MM.1S (cell line): ENCODE results near the gene ZNF219.

Experiments used
- DNase-seq: peaks from one replicate; pipeline ENCODE4 v3.0.0-alpha.2; 2015
- H2AFZ ChIP-seq: fragments of 300-600 bp; sonication (generic); 2 replicates; pipeline ENCODE4 v1.6.0; 2016; ENCODE audit warnings: antibody characterized with exemption, low read length
- H3F3A ChIP-seq: fragments of 300-600 bp; sonication (generic); 2 replicates; pipeline ENCODE4 v1.6.1; 2016; ENCODE audit warnings: mild to moderate bottlenecking, antibody characterized with exemption, low read length, moderate library complexity, mixed read lengths; ENCODE audit not compliant: insufficient read depth
- H3K27ac ChIP-seq: fragments of 300-600 bp; sonication (generic); 2 replicates; pipeline ENCODE4 v1.5.1; 2016; ENCODE audit warnings: mild to moderate bottlenecking, low read length
- H3K27me3 ChIP-seq: fragments of 300-600 bp; sonication (generic); replicated peaks from 2 replicates; pipeline ENCODE4 v1.6.0; 2016; ENCODE audit warnings: low read length; ENCODE audit not compliant: insufficient read depth
- H3K36me3 ChIP-seq: fragments of 300-600 bp; sonication (generic); replicated peaks from 2 replicates; pipeline ENCODE4 v1.6.1; 2016; ENCODE audit warnings: mild to moderate bottlenecking, low read length, mixed read lengths; ENCODE audit not compliant: insufficient read depth
- H3K4me1 ChIP-seq: fragments of 300-600 bp; sonication (generic); 2 replicates; pipeline ENCODE4 v1.6.1; 2016; ENCODE audit warnings: low read length, mixed read lengths
- H3K4me2 ChIP-seq: fragments of 300-600 bp; sonication (generic); 2 replicates; pipeline ENCODE4 v1.6.0; 2016; ENCODE audit warnings: low read depth, low read length
- H3K4me3 ChIP-seq: fragments of 300-600 bp; sonication (generic); 2 replicates; pipeline ENCODE4 v1.5.1; 2016; ENCODE audit warnings: low read length, mixed read lengths
- H3K79me2 ChIP-seq: fragments of 300-600 bp; sonication (generic); 2 replicates; pipeline ENCODE4 v1.6.1; 2016; ENCODE audit warnings: mixed run types, low read length, mixed read lengths
- H3K9ac ChIP-seq: fragments of 300-600 bp; sonication (generic); 2 replicates; pipeline ENCODE4 v1.6.1; 2016; ENCODE audit warnings: low read length, mixed read lengths
- H3K9me2 ChIP-seq: fragments of 300-600 bp; sonication (generic); replicated peaks from 2 replicates; pipeline ENCODE4 v1.6.1; 2016; ENCODE audit warnings: mild to moderate bottlenecking, low read length, mixed read lengths; ENCODE audit not compliant: insufficient read depth
- H3K9me3 ChIP-seq: fragments of 300-600 bp; sonication (generic); replicated peaks from 2 replicates; pipeline ENCODE4 v1.6.1; 2016; ENCODE audit warnings: mild to moderate bottlenecking, low read length, mixed read lengths; ENCODE audit not compliant: insufficient read depth
- H4K20me1 ChIP-seq: fragments of 300-600 bp; sonication (generic); 2 replicates; pipeline ENCODE4 v1.6.1; 2016; ENCODE audit warnings: mild to moderate bottlenecking, low read length, moderate library complexity, mixed read lengths; ENCODE audit not compliant: insufficient read depth
- EZH2 ChIP-seq: fragments of 300-600 bp; sonication (generic); optimal IDR thresholded peaks from 2 replicates; pipeline ENCODE3; 2017; ENCODE audit warnings: low read depth, mild to moderate bottlenecking, antibody characterized with exemption, low read length, mixed read lengths
- EZH2phosphoT487 ChIP-seq: fragments of 300-600 bp; sonication (generic); IDR thresholded peaks from 2 replicates; pipeline ENCODE4 v1.6.1; 2018; ENCODE audit warnings: antibody characterized with exemption, low read length
- TF ChIP-seq, protein P1 (sequence below): fragments of 300-600 bp; sonication (generic); IDR thresholded peaks from 2 replicates; pipeline ENCODE4 v1.5.1; 2016; ENCODE audit warnings: antibody characterized with exemption, low read length, mixed read lengths

Gene ZNF219

GRCh38 chr14:21072781-21073339 lies 25.6 kb downstream of the ZNF219 start:
- Histone ChIP-seq H3K4me2 (no peak overlapping the region), H3K27ac (no peak overlapping the region), H3F3A (peaks cover 6% of the 10 kb centered on the region; the same call in 1 of the 2 replicates), H3K79me2 (no peaks in the 10 kb centered on the region), H3K9ac (no peak overlapping the region), H3K4me3 (no peak overlapping the region), H3K9me3 (no peaks in the 10 kb centered on the region), H3K27me3 (peaks cover 11% of the 10 kb centered on the region), H3K9me2 (no peaks in the 10 kb centered on the region), H3K4me1 (no peaks in the 10 kb centered on the region), H4K20me1 (no peaks in the 10 kb centered on the region), H3K36me3 (no peaks in the 10 kb centered on the region), H2AFZ (no peak overlapping the region)
- no peak for DNase-seq
- no peak for TF ChIP-seq EZH2phosphoT487
- TF ChIP-seq EZH2, result no peak
- TF ChIP-seq, protein P1, sequence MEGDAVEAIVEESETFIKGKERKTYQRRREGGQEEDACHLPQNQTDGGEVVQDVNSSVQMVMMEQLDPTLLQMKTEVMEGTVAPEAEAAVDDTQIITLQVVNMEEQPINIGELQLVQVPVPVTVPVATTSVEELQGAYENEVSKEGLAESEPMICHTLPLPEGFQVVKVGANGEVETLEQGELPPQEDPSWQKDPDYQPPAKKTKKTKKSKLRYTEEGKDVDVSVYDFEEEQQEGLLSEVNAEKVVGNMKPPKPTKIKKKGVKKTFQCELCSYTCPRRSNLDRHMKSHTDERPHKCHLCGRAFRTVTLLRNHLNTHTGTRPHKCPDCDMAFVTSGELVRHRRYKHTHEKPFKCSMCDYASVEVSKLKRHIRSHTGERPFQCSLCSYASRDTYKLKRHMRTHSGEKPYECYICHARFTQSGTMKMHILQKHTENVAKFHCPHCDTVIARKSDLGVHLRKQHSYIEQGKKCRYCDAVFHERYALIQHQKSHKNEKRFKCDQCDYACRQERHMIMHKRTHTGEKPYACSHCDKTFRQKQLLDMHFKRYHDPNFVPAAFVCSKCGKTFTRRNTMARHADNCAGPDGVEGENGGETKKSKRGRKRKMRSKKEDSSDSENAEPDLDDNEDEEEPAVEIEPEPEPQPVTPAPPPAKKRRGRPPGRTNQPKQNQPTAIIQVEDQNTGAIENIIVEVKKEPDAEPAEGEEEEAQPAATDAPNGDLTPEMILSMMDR, result no peak

DNA sequence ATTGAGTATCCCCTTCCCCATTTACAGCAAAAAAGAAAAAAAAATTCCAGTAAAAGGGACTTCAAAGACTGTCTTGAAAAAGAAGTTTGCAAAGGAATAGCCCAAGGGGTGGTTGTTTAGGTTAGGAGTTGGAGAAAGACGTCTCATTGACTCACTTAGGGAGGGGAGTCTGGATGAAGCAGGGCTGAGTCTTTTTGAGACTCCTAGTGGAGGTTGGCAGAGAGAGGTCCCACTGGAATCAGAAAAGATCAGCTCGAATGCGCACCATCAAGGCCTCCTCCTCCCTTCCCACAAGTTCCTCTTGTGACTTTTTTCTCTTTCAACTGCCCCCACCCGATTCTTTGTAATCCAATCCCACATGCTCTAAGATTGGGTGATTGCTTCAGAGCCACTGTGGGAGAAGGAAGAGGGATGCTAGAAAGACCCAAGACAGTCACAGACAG lies 26.4 kb downstream of the ZNF219 start:
- no peaks in the 10 kb centered on the region for H3K9me2 ChIP-seq
- peaks cover 6% of the 10 kb centered on the region; the same call in 1 of the 2 replicates for H3F3A ChIP-seq
- H2AFZ ChIP-seq, result peak overlapping the region; percentile 56; the same call in 1 of the 2 replicates
- no peaks in the 10 kb centered on the region for H3K4me1 ChIP-seq
- H3K4me3 ChIP-seq, result peak overlapping the region; percentile 75
- H3K27ac ChIP-seq, result peak overlapping the region; percentile 18; the same call in 1 of the 2 replicates
- H3K4me2 ChIP-seq, result peak overlapping the region; percentile 95
- no peaks in the 10 kb centered on the region for H4K20me1 ChIP-seq
- no peak for DNase-seq
- peaks cover 11% of the 10 kb centered on the region for H3K27me3 ChIP-seq
- 0 out of 2 replicates have a peak overlapping the region, but pooled peaks have one; percentile 33 for H3K9ac ChIP-seq
- no peaks in the 10 kb centered on the region for H3K9me3 ChIP-seq
- no peaks in the 10 kb centered on the region for H3K36me3 ChIP-seq
- TF ChIP-seq, protein P1, result no peak
- TF ChIP-seq EZH2phosphoT487, result no peak
- no peak for TF ChIP-seq EZH2
- no peaks in the 10 kb centered on the region for H3K79me2 ChIP-seq

GRCh38 chr14:21071225-21072030 lies 27.0 kb downstream of the ZNF219 start:
- H3K9ac ChIP-seq, result peak overlapping the region; percentile 33; the same call in 1 of the 2 replicates
- no peaks in the 10 kb centered on the region for H3K4me1 ChIP-seq
- H3K9me3 ChIP-seq, result no peaks in the 10 kb centered on the region
- H4K20me1 ChIP-seq, result no peaks in the 10 kb centered on the region
- H3K4me3 ChIP-seq, result peak overlapping the region; percentile 75
- H3K79me2 ChIP-seq, result no peaks in the 10 kb centered on the region
- no peaks in the 10 kb centered on the region for H3K36me3 ChIP-seq
- peaks cover 6% of the 10 kb centered on the region; the same call in 1 of the 2 replicates for H3F3A ChIP-seq
- peak overlapping the region; percentile 56 for H2AFZ ChIP-seq
- TF ChIP-seq, protein P1, result no peak
- TF ChIP-seq EZH2 (no peak), EZH2phosphoT487 (no peak)
- peak overlapping the region; percentile 95 for H3K4me2 ChIP-seq
- peak; percentile 69 for DNase-seq
- H3K27me3 ChIP-seq, result peaks cover 11% of the 10 kb centered on the region
- H3K9me2 ChIP-seq, result no peaks in the 10 kb centered on the region
- peak overlapping the region; percentile 32; the same call in 1 of the 2 replicates for H3K27ac ChIP-seq
